K562 (cell line): ENCODE measurements around the gene NTN3. TPM values are rescaled to one million over a fixed set of nuclear protein-coding genes. Genes with fewer than 3 reads are reported as not detected.

Experiments used
- ATAC-seq: fragments of 200-7000 bp; cut with Tn5 transposase; 3 replicates; pipeline ENCODE4 v1.9.1; 2020; ENCODE audit warnings: moderate library complexity
- BruUV-seq: library from RNA; stranded (reverse); fragments of 400-500 nt; replicated peaks from 2 replicates; lab custom pipeline; 2021; lab: Mats Ljungman, UMichigan
- CTCF ChIA-PET: fragments of 300-600 bp; formaldehyde crosslinking; extraction: SDS; loops from one replicate; lab custom pipeline; 2021; ENCODE audit warnings: low intra/inter-chr PET ratio; lab: Yijun Ruan, JAX
- POLR2A ChIA-PET: fragments of 300-600, 350-650 bp; sonication (Branson Sonifier 250); formaldehyde crosslinking; extraction: SDS; loops from one replicate; lab custom pipeline; 2021; ENCODE audit warnings: antibody characterized with exemption, inconsistent platforms; lab: Yijun Ruan, JAX
- DNase-seq, 4 experiments: peaks; one replicate each; pipeline versions ENCODE4 v3.0.0 to v3.0.0-alpha.2; 2011 to 2018; ENCODE audit warnings: low spot score in 3 of 4, mixed read lengths in 3 of 4; ENCODE audit errors: extremely low read depth in 1 of 4
- FAIRE-seq: peaks from 2 replicates; lab custom pipeline; 2011; peaks lifted over from hg19 to GRCh38; lab: Jason Lieb, UNC
- H2AFZ ChIP-seq: 2 replicates; pipeline ENCODE4 v1.6.0; 2011; ENCODE audit warnings: low read depth, low read length, control low read depth, inconsistent platforms
- H3K27ac ChIP-seq: fragments of 200-600 bp; 3 replicates; pipeline ENCODE4 v1.8.0; 2011; ENCODE audit warnings: low read depth, mild to moderate bottlenecking, control low read depth, inconsistent platforms, low read length, moderate library complexity, mixed read lengths; ENCODE audit errors: extremely low read depth
- H3K27me3 ChIP-seq, 2 experiments: fragments of 300-600 bp in 1 of 2; 2 replicates in 1 of 2; 3 replicates in 1 of 2; pipeline versions ENCODE4 v1.6.0 to v1.8.0; 2011; ENCODE audit warnings: inconsistent platforms in 2 of 2, low read length in 2 of 2, mild to moderate bottlenecking in 1 of 2, mixed read lengths in 1 of 2, moderate library complexity in 1 of 2; ENCODE audit not compliant: control insufficient read depth in 2 of 2, insufficient read depth in 2 of 2
- H3K36me3 ChIP-seq: fragments of 300-600 bp; 3 replicates; pipeline ENCODE4 v1.8.0; 2011; ENCODE audit warnings: mild to moderate bottlenecking, low read length, inconsistent platforms; ENCODE audit not compliant: control insufficient read depth, insufficient read depth
- H3K4me1 ChIP-seq, 2 experiments: fragments of 200-600 bp in 1 of 2; replicated peaks in 1 of 2; 2 replicates in 1 of 2; 3 replicates in 1 of 2; pipeline versions ENCODE4 v1.5.1 to v1.8.0; 2011; ENCODE audit warnings: inconsistent platforms in 2 of 2, low read length in 2 of 2, mild to moderate bottlenecking in 1 of 2, mixed read lengths in 1 of 2, moderate library complexity in 1 of 2; ENCODE audit not compliant: control insufficient read depth in 2 of 2, insufficient read depth in 2 of 2
- H3K4me2 ChIP-seq: 2 replicates; pipeline ENCODE4 v1.6.1; 2011; ENCODE audit warnings: low read length, control low read depth, inconsistent platforms, mixed read lengths; ENCODE audit not compliant: insufficient read depth
- H3K4me3 ChIP-seq: fragments of 200-600 bp; sonication (generic), shearing (Covaris generic); 2 replicates; pipeline ENCODE4 v1.5.1; 2016; ENCODE audit warnings: control low read depth, inconsistent platforms
- H3K79me2 ChIP-seq: fragments of 200-600 bp; 3 replicates; pipeline ENCODE4 v1.8.0; 2011; ENCODE audit warnings: low read length, inconsistent platforms; ENCODE audit not compliant: control insufficient read depth, insufficient read depth
- H3K9ac ChIP-seq, 2 experiments: 2 replicates each; pipeline versions ENCODE4 v1.6.0 to v1.6.1; 2011; ENCODE audit warnings: low read depth in 2 of 2, low read length in 2 of 2, control low read depth in 1 of 2, inconsistent platforms in 1 of 2, mild to moderate bottlenecking in 1 of 2, mixed read lengths in 1 of 2; ENCODE audit not compliant: insufficient read depth in 1 of 2
- H3K9me1 ChIP-seq: one replicate; pipeline ENCODE4 v1.6.0; 2011; ENCODE audit warnings: inconsistent platforms, mild to moderate bottlenecking, low read length, moderate library complexity; ENCODE audit not compliant: control insufficient read depth, insufficient read depth
- H3K9me3 ChIP-seq: replicated peaks from 2 replicates; pipeline ENCODE4 v1.5.1; 2011; ENCODE audit warnings: low read depth, low read length, inconsistent platforms; ENCODE audit not compliant: control insufficient read depth, insufficient read depth
- H4K20me1 ChIP-seq: replicated peaks from 2 replicates; pipeline ENCODE4 v1.6.1; 2011; ENCODE audit warnings: low read length, inconsistent platforms, mixed read lengths; ENCODE audit not compliant: control insufficient read depth, insufficient read depth
- ARID2 ChIP-seq: fragments of 450-650 bp; IDR thresholded peaks from 2 replicates; pipeline ENCODE4 v1.6.1; 2017; ENCODE audit warnings: antibody characterized with exemption, mild to moderate bottlenecking
- GATAD2A ChIP-seq: fragments of 450-650 bp; IDR thresholded peaks from 2 replicates; pipeline ENCODE4 v1.6.1; 2017
- NCOA6 ChIP-seq: fragments of 450-650 bp; IDR thresholded peaks from 2 replicates; pipeline ENCODE4 v1.6.1; 2017; ENCODE audit warnings: mild to moderate bottlenecking
- NR2C2 ChIP-seq, 2 experiments: fragments of 200-800 bp in 1 of 2; sonication (Bioruptor generic) in 1 of 2; sonication (generic) in 1 of 2; formaldehyde crosslinking in 1 of 2; IDR thresholded peaks; 2 replicates each; pipeline versions ENCODE4 v1.6.1 to v1.8.0; 2016 to 2022; ENCODE audit warnings: mild to moderate bottlenecking in 1 of 2, missing compliant biosample characterization in 1 of 2, missing genetic modification characterization in 1 of 2, missing genetic modification reagents in 1 of 2
- RBM22 ChIP-seq: fragments of 200-400 bp; formaldehyde crosslinking; IDR thresholded peaks from 2 replicates; pipeline ENCODE4 v1.6.1; 2018; ENCODE audit warnings: low read length, low read depth; ENCODE audit not compliant: poor library complexity, severe bottlenecking
- TAF9B ChIP-seq: fragments of 450-650 bp; IDR thresholded peaks from 2 replicates; pipeline ENCODE4 v1.6.1; 2018; ENCODE audit warnings: mild to moderate bottlenecking; ENCODE audit not compliant: partially characterized antibody
- TFAP4 ChIP-seq: sonication (generic); formaldehyde crosslinking; IDR thresholded peaks from 2 replicates; pipeline ENCODE4 v1.8.0; 2022; ENCODE audit warnings: missing genetic modification reagents, mild to moderate bottlenecking, moderate library complexity, borderline replicate concordance
- ZNF445 ChIP-seq: fragments of 250-450 bp; sonication (Bioruptor Pico); IDR thresholded peaks from 2 replicates; pipeline ENCODE4 v1.4.0; 2020; ENCODE audit warnings: low read depth, mild to moderate bottlenecking, moderate library complexity
- ZNF551 ChIP-seq: fragments of 250-450 bp; sonication (Bioruptor Pico); IDR thresholded peaks from 2 replicates; pipeline ENCODE4 v1.5.0; 2021; ENCODE audit warnings: mild to moderate bottlenecking, moderate library complexity
- ZNF707 ChIP-seq: fragments of 250-450 bp; sonication (Bioruptor Pico); conservative IDR thresholded peaks from 2 replicates; pipeline ENCODE4 v1.8.0; 2022; ENCODE audit warnings: inconsistent platforms, mild to moderate bottlenecking, moderate library complexity
- ZNF764 ChIP-seq: fragments of 250-450 bp; sonication (Bioruptor Pico); IDR thresholded peaks from 2 replicates; pipeline ENCODE4 v1.4.0; 2020; ENCODE audit warnings: low read depth, mild to moderate bottlenecking, moderate library complexity
- WGBS: fragments of 100-300 bp; shearing (Covaris generic); methylation state at CpG from one replicate; pipeline ENCODE4 v1.1.6; 2016; ENCODE audit warnings: low coverage, mixed read lengths; ENCODE audit not compliant: insufficient coverage; ENCODE audit errors: missing lambda C conversion rate; 5-methylcytosine and 5-hydroxymethylcytosine counted together
- in situ Hi-C: fragments of 300-500 bp; cut with MboI; formaldehyde crosslinking; loops from 4 replicates; pipeline ENCODE4 v1.15.0; 2018; ENCODE audit warnings: inconsistent platforms, mixed read lengths
- intact Hi-C: fragments of 100-400 bp; cut with micrococcal nuclease; formaldehyde crosslinking; loops from 2 replicates; pipeline ENCODE4 v1.14.2; 2022
- polyA plus RNA-seq, 8 experiments: library from polyadenylated mRNA; depleted of rRNA in 4 of 8; stranded (reverse) in 5 of 8; unstranded in 3 of 8; fragments of >200 nt; fragmentation: Nextera tagmentation in 2 of 8; fragmentation: Illumina TruSeq in 1 of 8; extraction: Ambion mirVana in 2 of 8; extraction: Trizol in 1 of 8; gene quantifications; 2 replicates each; pipeline versions ENCODE4 v1.2.1 to v1.2.3, GENCODE V29; 2011 to 2014; ENCODE audit warnings: inconsistent platforms in 1 of 8, missing spikeins in 1 of 8
- total RNA-seq, 7 experiments: library from RNA; depleted of rRNA in 6 of 7; stranded (reverse); fragments of >200 nt in 6 of 7; fragmentation: Illumina TruSeq in 2 of 7; extraction: Trizol in 2 of 7; gene quantifications; 2 replicates each; pipeline versions ENCODE4 v1.2.1 to v1.2.3, GENCODE V29; 2011 to 2021; ENCODE audit warnings: low replicate concordance in 1 of 7

The NTN3 gene
- total and polyA plus RNA-seq, 9 of the 15 experiments (the other 6 are each of a cell fraction or from before 2014, with no cell fraction given): not detected

DNA sequence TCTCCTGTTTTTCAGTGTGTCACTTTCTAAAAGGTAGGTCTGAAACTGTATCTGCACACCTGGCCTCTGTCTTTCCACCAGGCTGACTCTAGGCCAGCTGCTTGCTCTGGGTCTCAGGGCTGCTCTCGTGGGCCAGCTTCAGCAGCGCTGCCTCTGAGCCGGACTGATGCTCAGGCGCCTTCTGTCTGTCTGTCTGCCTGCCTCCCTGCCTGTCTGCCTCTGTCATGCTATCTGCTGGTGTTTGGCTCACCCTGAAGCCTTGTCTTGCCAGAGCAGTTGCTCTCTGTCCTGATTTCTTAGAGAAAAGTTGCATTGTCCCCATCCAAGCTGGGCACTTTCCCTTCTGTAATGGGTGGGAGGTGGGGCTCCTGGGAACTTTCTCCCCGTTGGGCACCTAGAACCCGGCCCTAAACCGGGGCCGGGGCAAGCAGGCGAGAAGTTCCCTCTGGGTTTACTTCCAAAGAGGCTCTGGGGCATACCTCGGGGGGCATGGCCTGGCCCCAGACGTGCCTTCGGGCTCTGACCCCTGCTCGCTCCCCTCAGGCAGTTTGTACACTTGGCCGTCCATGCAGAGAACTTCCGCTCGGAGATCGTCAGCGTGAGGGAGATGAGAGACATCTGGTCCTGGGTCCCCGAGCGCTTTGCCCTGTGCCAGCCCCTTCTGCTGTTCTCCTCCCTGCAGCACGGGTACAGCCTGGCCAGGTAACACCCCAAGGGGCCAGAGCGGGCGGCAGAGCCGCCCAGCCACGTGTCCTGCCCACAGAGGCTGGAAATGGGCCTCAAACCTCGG is 26.8 kb downstream of the NTN3 start:
- in situ Hi-C loops: no loop called here
- TF ChIP-seq ZNF764 (CRISPR knock-in tag): no peak
- TF ChIP-seq ARID2: no peak
- TF ChIP-seq NR2C2 (CRISPR knock-in tag; IDR thresholded peaks at IDR 0.05): no peak
- peak; percentile 42; the same call in 1 of the 2 replicates for TF ChIP-seq NR2C2 (tag; IDR thresholded peaks at IDR 0.05)
- no peak for TF ChIP-seq NCOA6
- no peak for TF ChIP-seq GATAD2A
- TF ChIP-seq ZNF707 (CRISPR knock-in tag): no peak
- TF ChIP-seq TFAP4 (CRISPR knock-in tag): 0 out of 2 replicates have a peak, but pooled peaks have one; percentile 4
- TF ChIP-seq RBM22: no peak
- TF ChIP-seq ZNF445 (CRISPR knock-in tag): no peak
- TF ChIP-seq ZNF551 (CRISPR knock-in tag): no peak
- TF ChIP-seq TAF9B: no peak
- TF ChIP-seq, all 486 proteins: peak for 2
- Histone ChIP-seq H3K79me2 (peaks cover 22% of the 10 kb centered on the region), H3K4me2 (peak overlapping the region; percentile 57; the same call in 1 of the 2 replicates), H3K9ac (peak overlapping the region in 1 of 2 experiments; percentile 83; a peak in 2 of 4 replicates), H3K4me3 (no peak overlapping the region), H3K36me3 (peaks cover 68% of the 10 kb centered on the region; the same call in 2 of the 3 replicates), H3K4me1 (peaks cover 22 to 72% of the 10 kb centered on the region in 2 experiments), H2AFZ (no peak overlapping the region), H4K20me1 (peaks cover 7% of the 10 kb centered on the region), H3K9me3 (no peaks in the 10 kb centered on the region), H3K9me1 (no peaks in the 10 kb centered on the region), H3K27ac (peak overlapping the region; percentile 27; the same call in 1 of the 3 replicates), H3K27me3 (no peaks in the 10 kb centered on the region)
- FAIRE-seq (no peak), DNase-seq (no peak), ATAC-seq (no peak)
- 86% methylated on average over 19 of the region's 26 CpGs for WGBS
- BruUV-seq: no TSS peak
- CTCF ChIA-PET: no interaction called here
- POLR2A ChIA-PET: interaction anchor here (1.5 kb wide), 1 partner anchor 17 kb away, joined by 5 read pairs; the partner anchor contains the start of gene ATP6V0C
- intact Hi-C loops: loop anchor here (5.0 kb wide), 1 partner anchor 301 kb away; the partner anchor contains the start of gene CASKIN1
